ENCODE data around the gene SRPK2.
A peak's percentile ranks its signal among the peaks of the same experiment; 100 is the strongest.
"Not testable (repeated sequence)": the region's sequence is repeated elsewhere in the genome, so short reads cannot be mapped to it uniquely, and the experiment has no call there.

SRPK2 gene

DNA sequence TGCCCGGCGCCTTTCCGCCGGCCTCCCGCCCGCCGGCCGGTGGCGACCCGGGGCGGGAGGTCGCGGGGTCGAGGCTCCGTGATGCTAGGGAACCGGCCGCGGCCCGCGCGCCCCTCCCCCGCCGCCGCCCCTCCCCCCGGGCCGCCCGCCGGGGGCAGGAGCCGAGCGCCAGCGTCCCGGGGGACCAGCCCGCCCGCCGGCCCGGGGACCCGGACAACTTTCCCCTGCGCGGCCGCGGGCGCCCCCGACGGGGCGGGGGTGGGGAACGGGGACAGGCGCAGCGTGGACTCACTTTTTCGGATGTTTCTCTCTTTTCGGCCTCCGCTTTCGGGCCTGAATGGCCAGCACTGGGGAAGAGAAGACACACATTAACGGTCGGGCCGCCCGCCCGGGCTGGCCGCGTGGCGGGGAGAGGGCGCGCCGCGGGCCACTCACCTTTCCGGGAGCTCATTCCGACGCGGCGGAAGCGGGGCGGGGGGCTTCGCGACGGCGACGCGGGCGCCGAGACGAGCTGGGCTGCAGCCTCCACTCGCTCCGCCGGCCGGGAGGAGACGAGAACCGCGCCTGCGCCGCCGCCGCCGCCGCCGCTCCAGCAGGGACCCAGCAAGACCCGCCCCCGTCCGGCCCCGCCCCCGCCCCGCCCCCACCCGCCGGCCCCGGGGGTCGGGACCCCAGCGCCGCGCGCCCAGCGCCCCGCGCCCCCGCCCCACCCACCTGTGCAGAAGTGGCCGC, at the start of gene SRPK2:
SRPK2 (minus strand) TSS at position 566 of the 732 bp plus-strand sequence.
- DNase-seq: peak; percentile 57 to 70

DNA sequence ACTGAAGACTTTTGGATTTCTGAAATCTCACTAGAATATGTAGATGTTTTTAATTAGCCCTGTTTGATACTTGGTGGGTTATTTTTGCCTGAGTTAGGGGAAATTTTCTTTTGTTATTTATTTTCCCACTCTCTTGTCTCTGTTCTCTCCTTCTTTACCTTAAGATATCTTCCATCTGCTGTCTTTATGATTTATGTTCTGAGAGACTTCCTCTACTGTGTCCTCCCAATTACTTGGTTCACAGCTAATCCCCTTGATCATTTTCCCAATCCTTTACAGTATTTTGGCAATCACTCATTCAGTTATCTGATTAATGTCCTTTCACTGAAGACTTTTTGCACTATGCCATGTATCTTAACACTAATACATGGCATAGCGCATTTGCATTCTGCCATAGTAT, 49.5 kb upstream of the SRPK2 start:
- DNase-seq: no peak

- DNase-seq: not testable (repeated sequence)
Observed at GRCh38 chr7:105437356-105437755, 48.6 kb upstream of the SRPK2 start.

- peak in 1 of 2 experiments; percentile 45 for DNase-seq
Observed at GRCh38 chr7:105429746-105430612, 41.3 kb upstream of the SRPK2 start.

DNA sequence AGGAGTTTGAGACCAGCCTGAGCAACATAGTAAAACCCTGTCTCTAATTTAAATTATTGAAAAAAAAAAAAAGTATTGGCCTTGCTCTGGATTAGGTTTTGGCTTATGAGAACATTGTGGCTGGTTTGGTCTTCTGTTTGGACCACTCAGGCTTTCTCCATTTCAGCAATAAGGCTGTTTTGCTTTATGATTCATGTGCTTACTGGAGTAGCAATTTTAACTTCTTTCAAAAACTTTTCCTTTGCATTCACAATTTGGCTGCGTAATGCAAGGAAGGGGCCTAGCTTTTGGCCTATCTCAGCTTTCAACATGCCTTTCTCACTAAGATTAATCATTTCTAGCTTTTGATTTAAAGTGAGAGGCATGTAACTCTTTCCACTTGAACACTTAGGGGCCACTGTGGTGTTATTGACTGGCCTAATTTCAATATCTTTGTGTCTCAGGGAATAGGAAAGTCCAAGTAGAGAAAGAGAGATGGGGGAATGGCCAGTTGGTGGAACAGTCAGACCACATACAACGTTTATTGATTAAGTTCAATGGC, 38.0 kb upstream of the SRPK2 start:
- no peak for DNase-seq

- no peak for DNase-seq
Observed at GRCh38 chr7:105423987-105424386, 35.3 kb upstream of the SRPK2 start.

DNA sequence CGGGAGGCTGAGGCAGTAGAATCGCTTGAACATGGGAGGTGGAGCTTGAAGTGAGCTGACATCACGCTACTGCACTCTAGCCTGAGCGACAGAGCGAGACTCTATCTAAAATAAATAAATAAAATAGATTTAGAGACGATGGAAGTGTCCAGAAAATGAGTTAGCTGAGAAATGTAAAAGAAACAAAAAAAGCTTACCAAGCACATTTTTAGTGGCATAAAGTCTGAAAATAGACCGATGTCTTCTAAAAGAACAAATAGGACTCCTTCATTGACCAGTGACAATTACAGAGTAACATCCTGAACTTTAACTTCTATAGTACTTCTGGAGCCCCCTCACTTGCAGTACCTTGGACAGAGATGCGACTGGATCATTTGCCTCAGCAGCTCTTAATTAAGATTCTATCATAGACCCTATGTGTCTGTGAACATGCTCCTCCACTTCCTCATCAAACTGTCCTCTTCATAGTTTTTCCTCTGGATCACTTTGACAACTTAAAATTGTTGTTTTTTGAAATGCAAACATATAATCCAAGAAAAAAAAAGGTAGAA, 25.2 kb upstream of the SRPK2 start:
- no peak for DNase-seq

- DNase-seq: not testable (repeated sequence)
Observed at GRCh38 chr7:105410774-105411173, 22.1 kb upstream of the SRPK2 start.

- not testable (repeated sequence) for DNase-seq
Observed at GRCh38 chr7:105409775-105410174, 21.1 kb upstream of the SRPK2 start.

GRCh38 chr7:105408791-105409410, 20.2 kb upstream of the SRPK2 start:
- no peak for DNase-seq

- DNase-seq: no peak
Observed at GRCh38 chr7:105403128-105403527, 14.4 kb upstream of the SRPK2 start.

DNA sequence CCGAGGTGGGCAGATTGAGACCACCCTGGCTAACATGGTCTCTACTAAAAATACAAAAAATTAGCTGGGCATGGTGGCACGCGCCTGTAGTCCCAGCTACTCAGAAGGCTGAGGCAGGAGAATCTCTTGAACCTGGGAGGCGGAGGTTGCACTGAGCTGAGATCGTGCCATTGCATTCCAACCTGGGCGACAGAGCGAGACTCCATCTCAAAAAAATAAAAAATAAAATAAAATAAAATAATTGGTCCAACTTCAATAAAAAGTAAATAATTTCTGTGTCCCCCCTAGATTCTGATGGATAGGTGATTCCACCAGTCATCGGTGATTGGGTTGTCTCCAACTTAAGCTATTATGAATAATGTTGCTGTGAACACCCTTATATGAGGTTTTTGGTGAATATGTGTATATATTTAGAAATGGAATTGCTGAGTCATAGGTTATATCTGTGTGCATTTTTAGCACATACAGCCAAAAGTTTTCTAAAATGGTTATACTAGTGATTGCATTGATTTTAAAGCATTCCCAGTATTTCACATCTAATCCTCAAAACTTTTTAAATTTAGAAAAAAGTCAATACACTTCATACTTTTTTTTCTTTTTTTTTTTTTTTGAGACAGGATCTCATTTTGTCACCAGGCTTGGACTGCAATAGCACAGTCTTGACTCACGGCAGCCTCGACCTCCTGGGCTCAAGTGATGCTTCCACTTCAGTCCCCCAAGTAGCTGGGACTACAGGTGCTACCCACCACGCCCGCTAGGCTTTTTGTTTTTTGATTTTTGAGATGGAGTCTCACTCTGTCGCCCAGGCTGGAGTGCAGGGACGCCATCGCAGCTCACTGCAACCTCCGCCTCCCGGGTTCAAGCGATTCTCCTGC, 13.7 kb upstream of the SRPK2 start:
- no peak for DNase-seq

DNA sequence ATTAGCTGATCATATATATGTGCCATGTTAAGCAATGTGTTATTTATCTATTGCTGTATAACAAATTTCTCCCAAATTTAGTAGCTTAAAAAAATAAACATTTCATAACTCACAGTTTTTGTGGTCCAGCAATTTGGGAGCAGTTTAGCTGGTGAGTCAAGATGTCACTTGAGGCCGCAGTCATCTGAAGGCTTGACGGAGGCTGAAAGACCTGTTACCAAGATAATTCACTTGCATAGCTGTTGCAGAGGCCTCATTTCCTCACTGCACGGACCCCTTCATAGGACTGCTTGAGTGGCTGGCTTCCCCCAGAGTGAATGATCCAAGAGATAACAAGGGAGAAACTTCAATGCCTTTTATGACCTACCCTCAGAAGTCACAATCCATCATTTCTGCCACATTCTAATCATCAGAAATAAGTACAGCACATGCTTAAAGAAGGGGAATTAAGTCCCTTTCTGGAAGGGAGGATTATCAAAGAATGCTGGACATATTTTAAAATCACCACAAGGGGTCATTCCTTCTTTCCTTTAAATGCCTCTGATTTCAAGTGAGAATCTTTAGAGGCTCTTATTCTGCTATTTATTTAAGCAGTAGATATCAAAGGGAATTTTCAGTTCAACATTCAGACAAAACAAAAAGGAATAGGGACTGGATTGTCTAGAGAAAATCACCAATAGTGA, 10.5 kb upstream of the SRPK2 start:
- no peak for DNase-seq

DNA sequence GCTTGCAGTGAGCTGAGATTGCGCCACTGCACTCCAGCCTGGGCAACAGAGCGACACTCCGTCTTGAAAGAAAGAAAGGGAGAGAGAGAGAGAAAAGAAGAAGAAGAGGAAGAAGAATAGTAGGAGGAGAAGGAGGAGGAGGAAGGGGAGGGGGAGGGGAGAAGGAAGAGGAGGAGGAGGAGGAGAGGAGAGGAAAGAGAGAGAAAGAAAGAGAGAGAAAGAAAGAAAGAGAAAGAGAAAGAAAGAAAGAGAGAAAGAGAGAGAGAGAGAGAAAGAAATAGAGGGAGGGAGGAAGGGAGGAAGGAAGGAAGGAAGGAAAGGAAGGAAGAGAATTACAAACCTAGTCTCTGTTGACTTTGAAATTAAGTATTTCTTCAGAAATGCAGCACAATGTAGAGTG, 7.8 kb upstream of the SRPK2 start:
- no peak for DNase-seq

- DNase-seq: no peak
Observed at GRCh38 chr7:105391429-105391828, 2.7 kb upstream of the SRPK2 start.

- no peak for DNase-seq
Observed at GRCh38 chr7:105389889-105390288, 1.2 kb upstream of the SRPK2 start.

DNA sequence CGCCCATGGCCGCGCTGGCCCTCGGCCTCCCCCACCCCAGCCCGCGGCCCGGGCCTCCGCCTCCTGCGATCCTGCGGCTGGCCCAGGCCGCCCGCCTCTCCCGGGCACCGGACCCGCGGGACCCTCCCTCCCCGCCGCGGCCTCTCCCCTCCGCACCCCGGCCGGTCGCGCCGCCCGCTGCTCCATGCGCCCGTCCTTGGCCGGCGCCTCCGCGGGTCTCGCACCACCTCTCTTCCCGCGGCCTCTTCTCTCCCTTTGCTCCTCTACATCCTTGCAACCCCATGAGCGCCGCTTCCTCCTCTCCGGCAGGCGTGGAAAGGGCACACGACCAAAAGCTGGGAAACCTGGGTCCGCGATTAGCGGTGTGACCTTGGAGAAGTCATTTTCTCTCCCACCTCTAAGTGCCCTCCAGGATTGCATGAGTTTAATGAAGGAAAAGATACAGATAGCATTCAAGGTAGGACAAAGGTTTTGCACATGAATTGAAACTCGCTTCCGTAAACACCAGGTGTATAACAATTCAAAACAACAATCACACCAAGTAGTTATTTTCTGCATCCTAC, 448 bp upstream of the SRPK2 start:
- peak; percentile 57 for DNase-seq

DNA sequence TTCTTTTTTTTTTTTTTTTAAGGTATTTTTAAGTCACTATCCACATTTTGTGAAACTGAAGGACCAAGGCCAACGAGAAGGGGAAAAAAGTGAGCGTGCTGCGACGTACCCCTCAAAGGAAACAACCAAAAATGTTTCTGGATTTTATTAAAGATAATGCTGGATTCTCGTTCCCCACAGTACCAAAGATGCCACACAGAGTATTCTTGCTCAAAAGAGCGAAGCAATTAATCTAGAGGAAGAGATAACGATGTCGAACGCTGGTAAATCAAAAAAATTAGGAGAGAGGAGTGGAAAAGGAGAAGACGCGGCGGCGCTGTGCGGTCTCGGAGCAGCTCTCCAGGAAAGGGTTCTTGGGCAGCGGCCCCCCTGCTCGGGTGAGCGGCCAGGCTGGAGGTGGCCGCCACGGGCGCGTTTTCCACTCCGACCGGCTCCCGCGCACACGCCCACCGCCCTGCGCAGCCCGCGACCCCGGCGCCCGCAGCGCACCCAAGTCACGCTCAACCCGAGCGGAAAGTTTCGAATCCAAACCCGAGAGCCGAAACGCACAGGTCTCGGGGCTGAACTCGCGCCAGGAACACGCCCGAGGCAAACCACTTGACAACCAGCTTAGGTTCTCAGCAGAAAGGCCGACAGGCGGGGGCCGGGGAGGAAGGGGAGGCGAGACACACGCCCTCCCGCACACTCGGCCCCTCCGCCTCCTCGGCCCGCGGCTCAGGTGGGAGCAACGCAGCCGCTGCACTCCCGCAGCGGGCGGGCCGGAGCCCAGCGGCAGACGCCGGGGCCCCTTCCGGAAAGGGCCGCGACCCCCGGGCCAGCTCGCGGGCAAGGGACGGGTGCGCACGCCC, 989 bp downstream of the SRPK2 start:
- peak; percentile 41 to 58 for DNase-seq

- no peak for DNase-seq
Observed at GRCh38 chr7:105377903-105378302, 10.8 kb downstream of the SRPK2 start.

- no peak for DNase-seq
Observed at GRCh38 chr7:105376908-105377533, 11.7 kb downstream of the SRPK2 start.
